GM23338 (cell line): Measurements from ENCODE around the gene CTRL. TPM values are rescaled to one million over a fixed set of nuclear protein-coding genes. Genes with fewer than 3 reads are reported as not detected.

Source experiments
- ATAC-seq: fragments of 200-7000 bp; cut with Tn5 transposase; 3 replicates; pipeline ENCODE4 v1.9.1; 2020
- DNase-seq: peaks from one replicate; pipeline ENCODE4 v3.0.0-alpha.2; 2015; ENCODE audit warnings: low spot score
- H2AFZ ChIP-seq: fragments of 200-600 bp; sonication (generic); 2 replicates; pipeline ENCODE4 v1.8.0; 2016; ENCODE audit warnings: antibody characterized with exemption, mild to moderate bottlenecking, moderate library complexity
- H3F3A ChIP-seq: fragments of 200-600 bp; sonication (generic); replicated peaks from 2 replicates; pipeline ENCODE4 v1.8.0; 2017; ENCODE audit warnings: antibody characterized with exemption, mixed run types, low read depth
- H3K27ac ChIP-seq: fragments of 200-600 bp; sonication (generic); 2 replicates; pipeline ENCODE4 v1.6.1; 2016; ENCODE audit warnings: low read depth
- H3K27me3 ChIP-seq: fragments of 200-600 bp; sonication (generic); 2 replicates; pipeline ENCODE4 v1.8.0; 2016; ENCODE audit warnings: mild to moderate bottlenecking, mixed run types, moderate library complexity; ENCODE audit not compliant: insufficient read depth
- H3K36me3 ChIP-seq: fragments of 200-600 bp; sonication (generic); 2 replicates; pipeline ENCODE4 v1.8.0; 2016; ENCODE audit warnings: mild to moderate bottlenecking; ENCODE audit not compliant: insufficient read depth
- H3K4me1 ChIP-seq: fragments of 200-600 bp; sonication (generic); 2 replicates; pipeline ENCODE4 v1.8.0; 2016; ENCODE audit warnings: mild to moderate bottlenecking, moderate library complexity; ENCODE audit not compliant: insufficient read depth
- H3K4me2 ChIP-seq: fragments of 200-600 bp; sonication (generic); 2 replicates; pipeline ENCODE4 v1.7.1; 2017; ENCODE audit warnings: mixed run types
- H3K4me3 ChIP-seq: fragments of 200-600 bp; sonication (generic); 2 replicates; pipeline ENCODE4 v1.6.1; 2016; ENCODE audit warnings: mixed run types
- H3K79me2 ChIP-seq: fragments of 200-600 bp; sonication (generic); replicated peaks from 2 replicates; pipeline ENCODE4 v1.8.0; 2017; ENCODE audit warnings: mild to moderate bottlenecking; ENCODE audit not compliant: insufficient read depth
- H3K9me2 ChIP-seq: fragments of 200-600 bp; sonication (generic); 2 replicates; pipeline ENCODE4 v1.8.0; 2017; ENCODE audit not compliant: insufficient read depth
- H4K20me1 ChIP-seq: fragments of 200-600 bp; sonication (generic); replicated peaks from 2 replicates; pipeline ENCODE4 v1.8.0; 2017; ENCODE audit warnings: mild to moderate bottlenecking; ENCODE audit not compliant: insufficient read depth
- H3K27ac Mint-ChIP-seq: 2 replicates; pipeline ENCODE4 v1.8.0; 2020; ENCODE audit warnings: inconsistent platforms, mild to moderate bottlenecking, moderate library complexity, mixed read lengths
- H3K27me3 Mint-ChIP-seq: 3 replicates; pipeline ENCODE4 v1.8.0; 2022; ENCODE audit warnings: low read depth, mild to moderate bottlenecking, moderate library complexity, mixed read lengths, inconsistent platforms; ENCODE audit not compliant: insufficient read depth, poor library complexity
- H3K36me3 Mint-ChIP-seq: 3 replicates; pipeline ENCODE4 v1.8.0; 2021; ENCODE audit warnings: low read depth, mild to moderate bottlenecking, inconsistent platforms, moderate library complexity, mixed read lengths
- H3K4me1 Mint-ChIP-seq: 3 replicates; pipeline ENCODE4 v1.8.0; 2020; ENCODE audit warnings: mild to moderate bottlenecking, inconsistent platforms, mixed read lengths
- H3K4me3 Mint-ChIP-seq: 3 replicates; pipeline ENCODE4 v1.8.0; 2021; ENCODE audit warnings: moderate library complexity, mild to moderate bottlenecking, inconsistent platforms, mixed read lengths
- H3K9me3 Mint-ChIP-seq: 3 replicates; pipeline ENCODE4 v1.8.0; 2020; ENCODE audit warnings: moderate library complexity, mild to moderate bottlenecking, inconsistent platforms, mixed read lengths
- EZH2 ChIP-seq: fragments of 200-600 bp; sonication (generic); IDR thresholded peaks from one replicate; pipeline ENCODE4 v1.8.0; 2017; ENCODE audit warnings: antibody characterized with exemption, mild to moderate bottlenecking, low read depth; ENCODE audit not compliant: unreplicated experiment
- JUNB ChIP-seq: IDR thresholded peaks from one replicate; pipeline ENCODE4 v1.6.1; 2016; ENCODE audit warnings: antibody characterized with exemption; ENCODE audit not compliant: unreplicated experiment
- NANOG ChIP-seq: IDR thresholded peaks from 2 replicates; pipeline ENCODE4 v1.6.1; 2016; ENCODE audit warnings: antibody characterized with exemption, borderline replicate concordance
- STAT1 ChIP-seq: IDR thresholded peaks from one replicate; pipeline ENCODE4 v1.6.1; 2016; ENCODE audit warnings: antibody characterized with exemption; ENCODE audit not compliant: unreplicated experiment
- ZNF331 ChIP-seq: fragments of 250-450 bp; sonication (Bioruptor Pico); IDR thresholded peaks from 2 replicates; pipeline ENCODE4 v1.5.0; 2020; ENCODE audit warnings: low read depth, mild to moderate bottlenecking, moderate library complexity
- polyA plus RNA-seq: library from polyadenylated mRNA; unstranded; fragments of >200 nt; fragmentation: Nextera tagmentation; extraction: Ambion mirVana; gene quantifications from 2 replicates; pipeline ENCODE4 v1.2.1, GENCODE V29; 2016
- total RNA-seq: library from RNA; depleted of rRNA; stranded (reverse); fragments of >200 nt; shearing (Covaris generic); gene quantifications from 2 replicates; pipeline ENCODE4 v1.2.3, GENCODE V29; 2014
- TF ChIP-seq, protein P1 (sequence below), 2 experiments: fragments of 200-600 bp in 1 of 2; sonication (generic) in 1 of 2; conservative IDR thresholded peaks; 2 replicates each; pipeline versions ENCODE4 v1.5.1 to v1.6.1; 2016 to 2017; ENCODE audit warnings: antibody characterized with exemption in 2 of 2, low read depth in 2 of 2, mild to moderate bottlenecking in 2 of 2, moderate library complexity in 1 of 2
- TF ChIP-seq, protein P2 (sequence below): IDR thresholded peaks from one replicate; pipeline ENCODE4 v1.6.1; 2018; ENCODE audit warnings: antibody characterized with exemption; ENCODE audit not compliant: unreplicated experiment
- TF ChIP-seq, protein P3 (sequence below): fragments of 250-450 bp; sonication (Bioruptor Pico); IDR thresholded peaks from 2 replicates; pipeline ENCODE4 v1.5.0; 2020; ENCODE audit warnings: mild to moderate bottlenecking, moderate library complexity

CTRL gene
- total and polyA plus RNA-seq, 2 experiments from 2014 or later, result 1.6 to 13.0 TPM

DNA sequence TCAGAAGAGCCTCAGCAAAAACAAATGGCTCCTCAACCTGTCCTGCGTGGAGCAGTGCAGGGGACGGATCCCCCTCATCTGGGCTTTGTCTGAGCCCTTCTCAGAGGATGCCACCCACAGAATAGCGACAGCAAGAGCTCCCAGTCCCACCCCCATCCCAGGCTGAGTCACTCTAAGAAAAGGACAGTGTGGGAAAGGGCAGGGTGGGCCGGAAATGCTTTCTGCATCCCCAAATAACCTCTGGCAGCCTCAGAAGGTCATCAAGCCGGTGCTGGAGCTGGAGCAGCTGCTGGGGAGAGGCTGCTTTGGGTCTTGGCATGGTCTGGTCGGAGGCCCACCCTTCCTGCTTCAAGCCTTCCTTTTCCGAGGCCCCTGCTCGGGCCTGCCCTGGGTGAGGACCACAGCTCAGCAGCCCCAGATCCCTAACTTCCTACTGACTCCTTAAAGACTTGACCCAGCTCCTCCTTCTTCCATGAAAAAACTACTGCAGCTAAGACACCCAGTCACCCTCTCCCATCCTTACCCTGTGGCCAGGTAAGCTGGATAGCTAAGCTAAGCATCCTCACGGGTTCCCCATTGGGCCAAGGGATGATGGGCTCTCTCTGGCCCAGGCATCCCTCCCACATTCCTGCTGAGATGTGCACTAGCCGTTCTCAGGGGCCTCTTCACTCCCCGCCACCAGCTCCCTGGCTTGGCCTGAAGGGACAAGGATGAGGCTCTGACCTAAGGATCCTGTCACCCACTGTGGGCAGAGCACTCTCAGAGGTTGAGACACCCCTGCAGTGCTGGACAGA is 28.1 kb upstream of the CTRL start:
- H3K4me1 ChIP-seq, result peaks cover 10% of the 10 kb centered on the region
- H3K27ac ChIP-seq, result no peak overlapping the region
- no peak overlapping the region for H3K4me2 ChIP-seq
- peaks cover 4% of the 10 kb centered on the region for H3K27me3 Mint-ChIP-seq
- no peak overlapping the region for H3K4me3 ChIP-seq
- H3F3A ChIP-seq, result 0 out of 2 replicates have a peak, but pooled peaks cover 4% of the 10 kb centered on the region
- no peak overlapping the region for H2AFZ ChIP-seq
- no peak overlapping the region; the same call in 1 of the 2 replicates for H3K27ac Mint-ChIP-seq
- DNase-seq (no peak), ATAC-seq (no peak)
- H3K36me3 ChIP-seq, result peaks cover 4% of the 10 kb centered on the region; the same call in 1 of the 2 replicates
- H3K27me3 ChIP-seq, result no peaks in the 10 kb centered on the region
- TF ChIP-seq STAT1 (no peak), ZNF331 (CRISPR knock-in tag) (no peak), EZH2 (no peak), NANOG (no peak), JUNB (no peak)
- TF ChIP-seq, protein P1, sequence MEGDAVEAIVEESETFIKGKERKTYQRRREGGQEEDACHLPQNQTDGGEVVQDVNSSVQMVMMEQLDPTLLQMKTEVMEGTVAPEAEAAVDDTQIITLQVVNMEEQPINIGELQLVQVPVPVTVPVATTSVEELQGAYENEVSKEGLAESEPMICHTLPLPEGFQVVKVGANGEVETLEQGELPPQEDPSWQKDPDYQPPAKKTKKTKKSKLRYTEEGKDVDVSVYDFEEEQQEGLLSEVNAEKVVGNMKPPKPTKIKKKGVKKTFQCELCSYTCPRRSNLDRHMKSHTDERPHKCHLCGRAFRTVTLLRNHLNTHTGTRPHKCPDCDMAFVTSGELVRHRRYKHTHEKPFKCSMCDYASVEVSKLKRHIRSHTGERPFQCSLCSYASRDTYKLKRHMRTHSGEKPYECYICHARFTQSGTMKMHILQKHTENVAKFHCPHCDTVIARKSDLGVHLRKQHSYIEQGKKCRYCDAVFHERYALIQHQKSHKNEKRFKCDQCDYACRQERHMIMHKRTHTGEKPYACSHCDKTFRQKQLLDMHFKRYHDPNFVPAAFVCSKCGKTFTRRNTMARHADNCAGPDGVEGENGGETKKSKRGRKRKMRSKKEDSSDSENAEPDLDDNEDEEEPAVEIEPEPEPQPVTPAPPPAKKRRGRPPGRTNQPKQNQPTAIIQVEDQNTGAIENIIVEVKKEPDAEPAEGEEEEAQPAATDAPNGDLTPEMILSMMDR (conservative IDR thresholded peaks at IDR 0.05; ENCODE audit: low read depth in 2 of 2), result no peak
- TF ChIP-seq, protein P2, sequence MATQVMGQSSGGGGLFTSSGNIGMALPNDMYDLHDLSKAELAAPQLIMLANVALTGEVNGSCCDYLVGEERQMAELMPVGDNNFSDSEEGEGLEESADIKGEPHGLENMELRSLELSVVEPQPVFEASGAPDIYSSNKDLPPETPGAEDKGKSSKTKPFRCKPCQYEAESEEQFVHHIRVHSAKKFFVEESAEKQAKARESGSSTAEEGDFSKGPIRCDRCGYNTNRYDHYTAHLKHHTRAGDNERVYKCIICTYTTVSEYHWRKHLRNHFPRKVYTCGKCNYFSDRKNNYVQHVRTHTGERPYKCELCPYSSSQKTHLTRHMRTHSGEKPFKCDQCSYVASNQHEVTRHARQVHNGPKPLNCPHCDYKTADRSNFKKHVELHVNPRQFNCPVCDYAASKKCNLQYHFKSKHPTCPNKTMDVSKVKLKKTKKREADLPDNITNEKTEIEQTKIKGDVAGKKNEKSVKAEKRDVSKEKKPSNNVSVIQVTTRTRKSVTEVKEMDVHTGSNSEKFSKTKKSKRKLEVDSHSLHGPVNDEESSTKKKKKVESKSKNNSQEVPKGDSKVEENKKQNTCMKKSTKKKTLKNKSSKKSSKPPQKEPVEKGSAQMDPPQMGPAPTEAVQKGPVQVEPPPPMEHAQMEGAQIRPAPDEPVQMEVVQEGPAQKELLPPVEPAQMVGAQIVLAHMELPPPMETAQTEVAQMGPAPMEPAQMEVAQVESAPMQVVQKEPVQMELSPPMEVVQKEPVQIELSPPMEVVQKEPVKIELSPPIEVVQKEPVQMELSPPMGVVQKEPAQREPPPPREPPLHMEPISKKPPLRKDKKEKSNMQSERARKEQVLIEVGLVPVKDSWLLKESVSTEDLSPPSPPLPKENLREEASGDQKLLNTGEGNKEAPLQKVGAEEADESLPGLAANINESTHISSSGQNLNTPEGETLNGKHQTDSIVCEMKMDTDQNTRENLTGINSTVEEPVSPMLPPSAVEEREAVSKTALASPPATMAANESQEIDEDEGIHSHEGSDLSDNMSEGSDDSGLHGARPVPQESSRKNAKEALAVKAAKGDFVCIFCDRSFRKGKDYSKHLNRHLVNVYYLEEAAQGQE, result no peak
- TF ChIP-seq, protein P3, sequence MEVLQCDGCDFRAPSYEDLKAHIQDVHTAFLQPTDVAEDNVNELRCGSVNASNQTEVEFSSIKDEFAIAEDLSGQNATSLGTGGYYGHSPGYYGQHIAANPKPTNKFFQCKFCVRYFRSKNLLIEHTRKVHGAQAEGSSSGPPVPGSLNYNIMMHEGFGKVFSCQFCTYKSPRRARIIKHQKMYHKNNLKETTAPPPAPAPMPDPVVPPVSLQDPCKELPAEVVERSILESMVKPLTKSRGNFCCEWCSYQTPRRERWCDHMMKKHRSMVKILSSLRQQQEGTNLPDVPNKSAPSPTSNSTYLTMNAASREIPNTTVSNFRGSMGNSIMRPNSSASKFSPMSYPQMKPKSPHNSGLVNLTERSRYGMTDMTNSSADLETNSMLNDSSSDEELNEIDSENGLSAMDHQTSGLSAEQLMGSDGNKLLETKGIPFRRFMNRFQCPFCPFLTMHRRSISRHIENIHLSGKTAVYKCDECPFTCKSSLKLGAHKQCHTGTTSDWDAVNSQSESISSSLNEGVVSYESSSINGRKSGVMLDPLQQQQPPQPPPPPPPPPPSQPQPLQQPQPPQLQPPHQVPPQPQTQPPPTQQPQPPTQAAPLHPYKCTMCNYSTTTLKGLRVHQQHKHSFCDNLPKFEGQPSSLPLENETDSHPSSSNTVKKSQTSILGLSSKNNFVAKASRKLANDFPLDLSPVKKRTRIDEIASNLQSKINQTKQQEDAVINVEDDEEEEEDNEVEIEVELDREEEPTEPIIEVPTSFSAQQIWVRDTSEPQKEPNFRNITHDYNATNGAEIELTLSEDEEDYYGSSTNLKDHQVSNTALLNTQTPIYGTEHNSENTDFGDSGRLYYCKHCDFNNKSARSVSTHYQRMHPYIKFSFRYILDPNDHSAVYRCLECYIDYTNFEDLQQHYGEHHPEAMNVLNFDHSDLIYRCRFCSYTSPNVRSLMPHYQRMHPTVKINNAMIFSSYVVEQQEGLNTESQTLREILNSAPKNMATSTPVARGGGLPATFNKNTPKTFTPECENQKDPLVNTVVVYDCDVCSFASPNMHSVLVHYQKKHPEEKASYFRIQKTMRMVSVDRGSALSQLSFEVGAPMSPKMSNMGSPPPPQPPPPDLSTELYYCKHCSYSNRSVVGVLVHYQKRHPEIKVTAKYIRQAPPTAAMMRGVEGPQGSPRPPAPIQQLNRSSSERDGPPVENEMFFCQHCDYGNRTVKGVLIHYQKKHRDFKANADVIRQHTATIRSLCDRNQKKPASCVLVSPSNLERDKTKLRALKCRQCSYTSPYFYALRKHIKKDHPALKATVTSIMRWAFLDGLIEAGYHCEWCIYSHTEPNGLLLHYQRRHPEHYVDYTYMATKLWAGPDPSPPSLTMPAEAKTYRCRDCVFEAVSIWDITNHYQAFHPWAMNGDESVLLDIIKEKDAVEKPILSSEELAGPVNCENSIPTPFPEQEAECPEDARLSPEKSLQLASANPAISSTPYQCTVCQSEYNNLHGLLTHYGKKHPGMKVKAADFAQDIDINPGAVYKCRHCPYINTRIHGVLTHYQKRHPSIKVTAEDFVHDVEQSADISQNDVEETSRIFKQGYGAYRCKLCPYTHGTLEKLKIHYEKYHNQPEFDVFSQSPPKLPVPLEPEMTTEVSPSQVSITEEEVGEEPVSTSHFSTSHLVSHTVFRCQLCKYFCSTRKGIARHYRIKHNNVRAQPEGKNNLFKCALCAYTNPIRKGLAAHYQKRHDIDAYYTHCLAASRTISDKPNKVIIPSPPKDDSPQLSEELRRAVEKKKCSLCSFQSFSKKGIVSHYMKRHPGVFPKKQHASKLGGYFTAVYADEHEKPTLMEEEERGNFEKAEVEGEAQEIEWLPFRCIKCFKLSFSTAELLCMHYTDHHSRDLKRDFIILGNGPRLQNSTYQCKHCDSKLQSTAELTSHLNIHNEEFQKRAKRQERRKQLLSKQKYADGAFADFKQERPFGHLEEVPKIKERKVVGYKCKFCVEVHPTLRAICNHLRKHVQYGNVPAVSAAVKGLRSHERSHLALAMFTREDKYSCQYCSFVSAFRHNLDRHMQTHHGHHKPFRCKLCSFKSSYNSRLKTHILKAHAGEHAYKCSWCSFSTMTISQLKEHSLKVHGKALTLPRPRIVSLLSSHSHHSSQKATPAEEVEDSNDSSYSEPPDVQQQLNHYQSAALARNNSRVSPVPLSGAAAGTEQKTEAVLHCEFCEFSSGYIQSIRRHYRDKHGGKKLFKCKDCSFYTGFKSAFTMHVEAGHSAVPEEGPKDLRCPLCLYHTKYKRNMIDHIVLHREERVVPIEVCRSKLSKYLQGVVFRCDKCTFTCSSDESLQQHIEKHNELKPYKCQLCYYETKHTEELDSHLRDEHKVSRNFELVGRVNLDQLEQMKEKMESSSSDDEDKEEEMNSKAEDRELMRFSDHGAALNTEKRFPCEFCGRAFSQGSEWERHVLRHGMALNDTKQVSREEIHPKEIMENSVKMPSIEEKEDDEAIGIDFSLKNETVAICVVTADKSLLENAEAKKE (CRISPR knock-in tag), result no peak
- peaks cover 10% of the 10 kb centered on the region for H3K4me1 Mint-ChIP-seq
- no peak overlapping the region for H3K4me3 Mint-ChIP-seq
- H4K20me1 ChIP-seq, result peaks cover 21% of the 10 kb centered on the region
- no peaks in the 10 kb centered on the region for H3K9me3 Mint-ChIP-seq
- peaks cover 35% of the 10 kb centered on the region for H3K36me3 Mint-ChIP-seq
- no peaks in the 10 kb centered on the region for H3K9me2 ChIP-seq
- peaks cover 12% of the 10 kb centered on the region for H3K79me2 ChIP-seq
